ENCODE data around the gene ZSCAN21. TPM values are rescaled to one million over a fixed set of nuclear protein-coding genes. Genes with fewer than 3 reads are reported as not detected.

ZSCAN21 gene
- total and polyA plus RNA-seq, 10 of the 15 experiments (the other 5 are each of a cell fraction or from before 2014, with no cell fraction given) = 1.9 to 9.6 (median 7.1) TPM

DNA sequence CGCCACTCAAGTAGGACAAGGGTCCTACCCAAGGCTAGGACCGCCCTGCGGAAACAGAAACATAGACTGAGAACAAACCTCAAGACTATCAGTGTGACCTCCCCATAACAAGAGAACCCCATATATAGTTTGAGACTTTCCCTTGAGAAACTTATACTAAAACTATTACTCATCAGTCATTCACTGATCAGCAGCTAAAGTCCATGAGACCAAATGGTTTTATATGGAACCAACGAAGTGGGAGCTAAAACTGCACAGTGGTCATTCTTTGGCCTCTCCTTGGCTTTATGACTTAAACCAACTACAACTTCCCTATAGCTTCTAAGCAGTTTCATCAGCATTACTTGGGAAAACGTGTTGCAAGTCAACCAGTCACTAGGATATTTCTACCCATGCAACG lies 13.7 kb upstream of the ZSCAN21 start (continued):
- TF ChIP-seq, protein P1, sequence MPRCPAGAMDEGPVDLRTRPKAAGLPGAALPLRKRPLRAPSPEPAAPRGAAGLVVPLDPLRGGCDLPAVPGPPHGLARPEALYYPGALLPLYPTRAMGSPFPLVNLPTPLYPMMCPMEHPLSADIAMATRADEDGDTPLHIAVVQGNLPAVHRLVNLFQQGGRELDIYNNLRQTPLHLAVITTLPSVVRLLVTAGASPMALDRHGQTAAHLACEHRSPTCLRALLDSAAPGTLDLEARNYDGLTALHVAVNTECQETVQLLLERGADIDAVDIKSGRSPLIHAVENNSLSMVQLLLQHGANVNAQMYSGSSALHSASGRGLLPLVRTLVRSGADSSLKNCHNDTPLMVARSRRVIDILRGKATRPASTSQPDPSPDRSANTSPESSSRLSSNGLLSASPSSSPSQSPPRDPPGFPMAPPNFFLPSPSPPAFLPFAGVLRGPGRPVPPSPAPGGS (IDR thresholded peaks at IDR 0.05; ENCODE audit: borderline replicate concordance, insufficient read depth, low read depth, low read length, poor library complexity, severe bottlenecking) = no peak
- TF ChIP-seq SREBF2 (IDR thresholded peaks at IDR 0.05; ENCODE audit: low read length) = no peak

DNA sequence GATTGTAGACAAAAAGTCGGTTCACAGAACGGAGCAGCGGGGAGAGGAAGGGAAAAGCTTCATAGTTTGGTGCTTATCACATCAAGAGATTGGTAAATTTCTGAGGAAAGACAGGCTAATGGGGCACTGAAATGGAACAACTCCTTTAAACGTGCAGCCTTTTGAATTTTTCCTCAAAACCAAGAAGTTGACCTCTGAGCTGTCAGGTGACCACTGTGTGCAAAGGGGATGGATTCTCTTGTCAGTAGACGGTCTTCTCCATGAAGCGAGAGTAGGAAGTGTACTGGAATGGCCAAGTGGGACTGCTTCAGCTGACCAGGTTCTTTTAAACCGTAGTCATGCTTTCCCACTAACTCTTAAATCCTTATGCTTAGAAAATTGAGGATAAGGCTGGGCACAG lies 11.2 kb upstream of the ZSCAN21 start:
- WGBS (ENCODE audit: insufficient coverage, insufficient replicate concordance, low lambda C conversion rate, missing lambda C conversion rate) = 96% methylated on average over 7 of the region's 7 CpGs
- ChIA-PET SMC1A (ENCODE audit: uncharacterized antibody, unreplicated experiment) (no interaction called here), RAD21 (ENCODE audit: unreplicated experiment) (no interaction called here), POLR2A (no interaction called here), CTCF (interaction anchor here (1.0 to 1.4 kb wide), 2 partner anchors 23 to 44 kb away, joined by 3 read pairs; no protein-coding TSS in a partner anchor)
- intact Hi-C loops (cut with micrococcal nuclease; ENCODE audit: unreplicated experiment) = no loop called here
- Histone ChIP-seq H3K4me2 (ENCODE audit: control insufficient read depth, insufficient read depth) (no peak overlapping the region), H3K36me3 (ENCODE audit: control insufficient read depth in 2 of 2, insufficient read depth in 2 of 2, low read length in 1 of 2) (peaks cover 0 to 13% of the 10 kb centered on the region in 2 experiments; a peak in 2 of 4 replicates), H4K20me1 (ENCODE audit: control insufficient read depth, insufficient read depth) (no peaks in the 10 kb centered on the region), H3K4me1 (ENCODE audit: control insufficient read depth, insufficient read depth, low read length) (no peaks in the 10 kb centered on the region), H2AFZ (ENCODE audit: control insufficient read depth, low read depth, low read length) (no peak overlapping the region), H3K9me3 (replicated peaks; ENCODE audit: control insufficient read depth, insufficient read depth, low read length) (no peaks in the 10 kb centered on the region; the same call in 2 of the 3 replicates), H3K27ac (ENCODE audit: control insufficient read depth, insufficient read depth) (no peak overlapping the region), H3K4me3 (no peak overlapping the region), H3K9ac (ENCODE audit: control insufficient read depth, insufficient read depth, low read length) (no peak overlapping the region), H3K79me2 (ENCODE audit: control insufficient read depth, insufficient read depth, low read length) (no peaks in the 10 kb centered on the region), H3K27me3 (replicated peaks in 1 of 2; ENCODE audit: control insufficient read depth in 2 of 2, insufficient read depth in 2 of 2, low read length in 1 of 2) (no peaks in the 10 kb centered on the region)
- BruUV-seq (replicated peaks) = no TSS peak
- TF ChIP-seq NFXL1 (IDR thresholded peaks at IDR 0.05; ENCODE audit: borderline replicate concordance) (no peak), FOXM1 (IDR thresholded peaks at IDR 0.05; ENCODE audit: low read depth, low read length) (no peak), RB1 (IDR thresholded peaks at IDR 0.05; ENCODE audit: borderline replicate concordance) (no peak), MYB (IDR thresholded peaks at IDR 0.05; ENCODE audit: borderline replicate concordance, low read depth, low read length) (no peak)
- ATAC-seq = no peak
- no peak for DNase-seq (ENCODE audit: low read depth, low spot score)
- no peak for FAIRE-seq
- in situ Hi-C loops (cut with MboI) = no loop called here

Data from GM12878 (cell line).